ENCODE results near the gene CNTN4.

CNTN4 gene

DNA sequence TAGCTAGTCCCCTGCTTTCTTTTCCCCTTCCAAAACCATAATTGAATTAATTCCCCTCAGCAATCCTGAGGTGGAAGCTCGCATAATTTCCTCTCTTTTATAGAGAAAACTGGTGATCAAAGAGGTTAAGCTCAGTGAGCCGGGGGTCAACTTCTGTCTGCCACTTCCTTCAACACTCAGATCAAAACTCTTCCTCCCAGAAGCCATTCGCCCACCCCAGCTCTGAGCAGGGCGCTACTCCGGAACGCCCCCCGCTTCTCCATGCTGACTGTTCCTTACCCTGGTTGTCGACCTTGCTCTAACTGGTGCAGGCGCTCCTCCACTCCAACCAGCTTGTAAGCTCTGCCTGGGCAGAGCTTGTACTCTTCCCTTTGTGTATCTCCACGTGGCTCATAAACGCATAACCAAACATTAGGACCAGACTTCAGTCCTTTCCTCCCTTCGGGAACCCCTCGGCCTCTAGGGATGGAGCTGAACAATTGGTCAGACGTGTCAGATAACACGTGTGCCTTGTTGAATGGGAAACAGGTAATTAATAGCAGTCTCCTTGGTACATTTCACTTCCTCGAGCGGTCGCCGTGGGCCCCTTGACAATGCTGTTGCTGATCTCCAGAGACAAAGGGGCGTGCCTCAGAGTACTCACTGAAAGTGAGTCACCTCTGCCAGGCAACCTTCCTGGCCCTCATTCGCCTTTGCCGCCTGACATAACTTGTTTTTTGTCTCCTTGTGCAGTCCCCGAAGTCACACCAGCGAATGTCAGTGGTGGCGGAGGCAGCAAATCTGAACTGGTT lies 939.7 kb downstream of the CNTN4 start:
- TF ChIP-seq, protein P1, sequence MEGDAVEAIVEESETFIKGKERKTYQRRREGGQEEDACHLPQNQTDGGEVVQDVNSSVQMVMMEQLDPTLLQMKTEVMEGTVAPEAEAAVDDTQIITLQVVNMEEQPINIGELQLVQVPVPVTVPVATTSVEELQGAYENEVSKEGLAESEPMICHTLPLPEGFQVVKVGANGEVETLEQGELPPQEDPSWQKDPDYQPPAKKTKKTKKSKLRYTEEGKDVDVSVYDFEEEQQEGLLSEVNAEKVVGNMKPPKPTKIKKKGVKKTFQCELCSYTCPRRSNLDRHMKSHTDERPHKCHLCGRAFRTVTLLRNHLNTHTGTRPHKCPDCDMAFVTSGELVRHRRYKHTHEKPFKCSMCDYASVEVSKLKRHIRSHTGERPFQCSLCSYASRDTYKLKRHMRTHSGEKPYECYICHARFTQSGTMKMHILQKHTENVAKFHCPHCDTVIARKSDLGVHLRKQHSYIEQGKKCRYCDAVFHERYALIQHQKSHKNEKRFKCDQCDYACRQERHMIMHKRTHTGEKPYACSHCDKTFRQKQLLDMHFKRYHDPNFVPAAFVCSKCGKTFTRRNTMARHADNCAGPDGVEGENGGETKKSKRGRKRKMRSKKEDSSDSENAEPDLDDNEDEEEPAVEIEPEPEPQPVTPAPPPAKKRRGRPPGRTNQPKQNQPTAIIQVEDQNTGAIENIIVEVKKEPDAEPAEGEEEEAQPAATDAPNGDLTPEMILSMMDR (IDR thresholded peaks at IDR 0.05; ENCODE audit: low read depth, low read length) = no peak
- Histone ChIP-seq H3K9me3 (ENCODE audit: severe bottlenecking) (no peaks in the 10 kb centered on the region), H3K27ac (no peak overlapping the region), H3K4me3 (ENCODE audit: low read depth, low read length) (no peak overlapping the region), H3K27me3 (ENCODE audit: insufficient read depth, low read depth, severe bottlenecking) (no peaks in the 10 kb centered on the region), H3K36me3 (no peaks in the 10 kb centered on the region)
- no peak for DNase-seq

DNA sequence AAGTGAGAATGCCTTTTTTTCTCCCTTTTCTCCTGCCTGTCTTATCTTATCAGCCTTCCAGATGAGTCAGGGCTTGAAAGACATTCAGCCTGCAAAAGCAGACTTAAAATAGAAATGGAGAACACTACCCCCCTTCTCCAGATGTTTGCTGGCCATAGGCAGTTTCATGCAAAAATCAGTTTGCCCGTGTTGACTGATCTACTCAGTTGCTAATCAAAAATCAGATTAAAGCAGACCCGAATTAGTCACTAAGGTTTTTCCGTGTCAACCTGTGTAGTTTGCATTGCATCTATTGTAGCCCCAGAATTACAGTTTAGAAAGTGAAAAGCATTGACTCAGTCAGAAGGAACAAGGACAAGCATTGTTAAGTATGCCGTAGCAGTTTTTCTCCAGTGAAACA lies 955.3 kb downstream of the CNTN4 start:
- Histone ChIP-seq H3K36me3 (no peaks in the 10 kb centered on the region), H3K27me3 (ENCODE audit: insufficient read depth, low read depth, severe bottlenecking) (no peaks in the 10 kb centered on the region), H3K9me3 (ENCODE audit: severe bottlenecking) (no peaks in the 10 kb centered on the region), H3K27ac (no peak overlapping the region), H3K4me3 (ENCODE audit: low read depth, low read length) (no peak overlapping the region)
- TF ChIP-seq, protein P1 (IDR thresholded peaks at IDR 0.05; ENCODE audit: low read depth, low read length) = no peak
- no peak for DNase-seq

DNA sequence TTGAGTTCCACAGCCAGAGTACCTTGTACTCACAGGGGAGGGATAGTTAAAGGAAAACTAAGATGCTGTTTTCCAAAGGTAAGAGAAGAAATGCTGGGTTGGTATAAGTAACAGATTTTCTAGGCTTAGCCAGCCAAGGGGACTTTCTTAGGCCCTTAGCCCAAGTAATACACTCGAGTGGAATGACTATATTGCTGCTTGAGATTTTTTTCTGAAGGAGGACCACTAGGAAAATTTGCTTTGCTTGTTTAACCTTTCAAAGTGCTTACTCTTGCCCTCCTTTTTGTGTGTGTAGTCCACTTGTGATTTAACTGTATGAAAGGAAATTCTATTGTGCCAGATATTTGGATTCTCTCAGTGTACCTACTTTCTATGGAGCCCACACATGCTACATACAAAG lies 961.0 kb downstream of the CNTN4 start:
- TF ChIP-seq, protein P1 (IDR thresholded peaks at IDR 0.05; ENCODE audit: low read depth, low read length) = no peak
- no peak for DNase-seq

DNA sequence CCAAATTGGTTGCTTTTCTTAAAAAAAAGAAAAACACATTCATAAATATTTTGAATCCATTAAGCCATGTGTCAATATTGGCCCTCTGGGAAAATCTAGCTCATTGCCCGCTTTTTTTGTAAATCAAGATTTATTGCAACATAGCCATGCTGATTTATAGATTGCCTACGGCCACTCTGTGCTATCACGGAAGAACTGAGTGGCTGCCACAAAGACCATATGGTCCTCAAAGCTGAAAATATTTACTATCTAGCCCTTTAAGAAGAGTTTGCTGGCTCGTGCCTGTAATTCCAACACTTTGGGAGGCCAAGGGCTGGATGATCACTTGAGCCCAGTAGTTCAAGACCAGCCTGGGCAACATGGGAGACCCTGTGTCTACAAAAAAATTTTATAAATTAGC lies 965.6 kb downstream of the CNTN4 start:
- TF ChIP-seq, protein P1 (IDR thresholded peaks at IDR 0.05; ENCODE audit: low read depth, low read length) = no peak
- H3K27ac ChIP-seq = no peak overlapping the region
- no peak for DNase-seq
- H3K4me3 ChIP-seq (ENCODE audit: low read depth, low read length) = no peak overlapping the region
- no peaks in the 10 kb centered on the region for H3K9me3 ChIP-seq (ENCODE audit: severe bottlenecking)
- no peaks in the 10 kb centered on the region for H3K27me3 ChIP-seq (ENCODE audit: insufficient read depth, low read depth, severe bottlenecking)
- no peaks in the 10 kb centered on the region for H3K36me3 ChIP-seq

More for the DNA sequence above, 961.0 kb downstream of the CNTN4 start:
- Histone ChIP-seq H3K36me3 (no peaks in the 10 kb centered on the region), H3K4me3 (ENCODE audit: low read depth, low read length) (no peak overlapping the region), H3K27me3 (ENCODE audit: insufficient read depth, low read depth, severe bottlenecking) (no peaks in the 10 kb centered on the region), H3K9me3 (ENCODE audit: severe bottlenecking) (no peaks in the 10 kb centered on the region), H3K27ac (no peak overlapping the region)

DNA sequence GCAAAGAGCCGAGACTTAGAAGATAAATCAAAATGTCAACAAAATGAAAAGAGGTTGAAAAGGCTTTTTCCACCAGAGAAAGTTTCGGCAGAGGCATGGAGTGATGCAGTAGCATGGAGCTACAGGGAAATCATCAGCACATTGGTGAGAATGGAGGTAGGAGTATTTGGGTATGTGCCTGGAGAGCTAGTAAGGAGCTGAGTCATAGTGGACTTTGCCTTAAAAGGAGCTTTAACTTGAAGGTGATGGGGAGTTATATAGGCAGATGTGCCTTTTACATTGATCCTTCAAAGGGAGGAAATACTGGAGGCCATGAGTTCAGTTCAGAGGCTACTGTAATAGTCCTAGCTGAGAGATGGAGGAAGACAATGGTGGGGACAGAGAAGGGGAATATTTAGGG lies 967.2 kb downstream of the CNTN4 start:
- no peak overlapping the region for H3K27ac ChIP-seq
- no peak for DNase-seq
- H3K27me3 ChIP-seq (ENCODE audit: insufficient read depth, low read depth, severe bottlenecking) = no peaks in the 10 kb centered on the region
- no peak overlapping the region for H3K4me3 ChIP-seq (ENCODE audit: low read depth, low read length)
- H3K36me3 ChIP-seq = no peaks in the 10 kb centered on the region
- TF ChIP-seq, protein P1 (IDR thresholded peaks at IDR 0.05; ENCODE audit: low read depth, low read length) = no peak
- no peaks in the 10 kb centered on the region for H3K9me3 ChIP-seq (ENCODE audit: severe bottlenecking)

DNA sequence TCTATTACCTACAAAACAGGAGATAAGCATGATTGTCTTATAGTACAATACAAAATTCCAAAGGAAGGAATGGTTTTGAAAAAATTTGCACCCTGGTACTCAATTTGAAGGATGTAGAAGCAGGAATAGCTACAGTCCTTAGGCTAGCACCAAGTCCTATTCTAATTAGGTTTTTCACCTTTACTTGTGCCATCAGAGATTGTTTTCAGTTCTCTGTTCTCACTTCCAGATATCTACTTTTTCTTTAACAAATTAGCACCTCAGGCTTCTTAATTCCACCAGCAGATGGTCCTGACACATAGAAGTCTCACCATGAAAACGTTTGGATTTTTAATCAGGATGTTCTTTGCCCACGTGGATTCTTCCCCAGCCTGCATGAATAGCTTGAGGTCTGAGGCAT lies 967.7 kb downstream of the CNTN4 start:
- no peak for DNase-seq
- TF ChIP-seq, protein P1 (IDR thresholded peaks at IDR 0.05; ENCODE audit: low read depth, low read length) = no peak
- Histone ChIP-seq H3K9me3 (ENCODE audit: severe bottlenecking) (no peaks in the 10 kb centered on the region), H3K4me3 (ENCODE audit: low read depth, low read length) (no peak overlapping the region), H3K36me3 (no peaks in the 10 kb centered on the region), H3K27ac (no peak overlapping the region), H3K27me3 (ENCODE audit: insufficient read depth, low read depth, severe bottlenecking) (no peaks in the 10 kb centered on the region)
